HepG2 (cell line): Measurements from ENCODE around the gene ARG2. TPM values are rescaled to one million over a fixed set of nuclear protein-coding genes. Genes with fewer than 3 reads are reported as not detected.
A peak's percentile ranks its signal among the peaks of the same experiment; 100 is the strongest.

Experiments
- CENPT ChIP-seq: sonication (generic); formaldehyde crosslinking; IDR thresholded peaks from 2 replicates; pipeline ENCODE4 v1.8.0; 2022; ENCODE audit warnings: low read depth, mild to moderate bottlenecking, moderate library complexity, missing genetic modification reagents
- DNMT1 ChIP-seq: sonication (generic); formaldehyde crosslinking; IDR thresholded peaks from 2 replicates; pipeline ENCODE4 v1.5.1; 2020; ENCODE audit warnings: mild to moderate bottlenecking, missing genetic modification reagents
- GABPB1 ChIP-seq: IDR thresholded peaks from 2 replicates; pipeline ENCODE4 v1.6.1; 2016; ENCODE audit warnings: mild to moderate bottlenecking, missing genetic modification reagents, moderate library complexity, missing compliant biosample characterization
- GTF3A ChIP-seq: sonication (generic); formaldehyde crosslinking; conservative IDR thresholded peaks from 2 replicates; pipeline ENCODE4 v1.4.0; 2020; ENCODE audit warnings: mild to moderate bottlenecking, missing genetic modification reagents
- HDAC2 ChIP-seq: sonication (generic); formaldehyde crosslinking; IDR thresholded peaks from 2 replicates; pipeline ENCODE4 v1.4.0; 2020; ENCODE audit warnings: missing genetic modification reagents
- IRX3 ChIP-seq: sonication (generic); formaldehyde crosslinking; IDR thresholded peaks from 2 replicates; pipeline ENCODE4 v1.8.1; 2023; ENCODE audit warnings: mild to moderate bottlenecking, low read depth, missing genetic modification reagents, borderline replicate concordance
- MAF1 ChIP-seq: sonication (generic); formaldehyde crosslinking; IDR thresholded peaks from 2 replicates; pipeline ENCODE4 v1.5.0; 2020; ENCODE audit warnings: missing genetic modification reagents, borderline replicate concordance
- MXI1 ChIP-seq: IDR thresholded peaks from 3 replicates; pipeline ENCODE4 v1.6.1; 2012; ENCODE audit warnings: low read depth, low read length, inconsistent platforms, borderline replicate concordance
- NR2C2 ChIP-seq: sonication (generic); formaldehyde crosslinking; IDR thresholded peaks from 2 replicates; pipeline ENCODE4 v1.4.0; 2020; ENCODE audit warnings: missing genetic modification reagents, mild to moderate bottlenecking, moderate library complexity, borderline replicate concordance
- PPARG ChIP-seq: conservative IDR thresholded peaks from 2 replicates; pipeline ENCODE4 v1.6.1; 2016; ENCODE audit warnings: missing biosample characterization, missing genetic modification reagents
- PRPF4 ChIP-seq: fragments of 200-400 bp; formaldehyde crosslinking; IDR thresholded peaks from 2 replicates; pipeline ENCODE4 v1.6.1; 2016; ENCODE audit warnings: low read length, low read depth; ENCODE audit not compliant: poor library complexity, severe bottlenecking
- PTBP1 ChIP-seq: fragments of 200-400 bp; formaldehyde crosslinking; IDR thresholded peaks from 2 replicates; pipeline ENCODE4 v1.6.1; 2018; ENCODE audit warnings: low read length, low read depth; ENCODE audit not compliant: poor library complexity, severe bottlenecking
- RARA ChIP-seq: IDR thresholded peaks from 2 replicates; pipeline ENCODE4 v1.6.1; 2016; ENCODE audit warnings: missing genetic modification reagents, missing compliant biosample characterization
- SNAPC2 ChIP-seq: sonication (generic); formaldehyde crosslinking; IDR thresholded peaks from 2 replicates; pipeline ENCODE4 v1.8.1; 2022; ENCODE audit warnings: mild to moderate bottlenecking, missing genetic modification reagents
- ZNF121 ChIP-seq: sonication (generic); formaldehyde crosslinking; IDR thresholded peaks from 2 replicates; pipeline ENCODE4 v1.5.0; 2020; ENCODE audit warnings: mild to moderate bottlenecking, missing genetic modification reagents
- ZNF33A ChIP-seq: sonication (generic); formaldehyde crosslinking; IDR thresholded peaks from 2 replicates; pipeline ENCODE4 v1.5.1; 2020; ENCODE audit warnings: missing genetic modification reagents, mild to moderate bottlenecking, moderate library complexity, borderline replicate concordance
- ZNF33B ChIP-seq: sonication (generic); formaldehyde crosslinking; IDR thresholded peaks from 2 replicates; pipeline ENCODE4 v1.5.1; 2020; ENCODE audit warnings: mild to moderate bottlenecking, missing genetic modification reagents
- ZNF350 ChIP-seq: sonication (generic); formaldehyde crosslinking; IDR thresholded peaks from 2 replicates; pipeline ENCODE4 v1.4.0; 2020; ENCODE audit warnings: mild to moderate bottlenecking, low read depth, missing genetic modification reagents, borderline replicate concordance
- ZNF557 ChIP-seq: sonication (generic); formaldehyde crosslinking; IDR thresholded peaks from 2 replicates; pipeline ENCODE4 v1.4.0; 2020; ENCODE audit warnings: missing genetic modification reagents
- polyA plus RNA-seq, 8 experiments: library from polyadenylated mRNA; depleted of rRNA in 3 of 8; stranded (reverse) in 7 of 8; unstranded in 1 of 8; fragments of >200 nt; fragmentation: Illumina TruSeq in 4 of 8; extraction: Trizol in 4 of 8; gene quantifications; 2 replicates each; pipeline versions ENCODE4 v1.2.1 to v1.2.3, GENCODE V29; 2011 to 2016; ENCODE audit warnings: low read depth in 4 of 8, missing spikeins in 1 of 8, mixed read lengths in 1 of 8; ENCODE audit not compliant: insufficient read depth in 1 of 8
- total RNA-seq, 5 experiments: library from RNA; depleted of rRNA; stranded (reverse); fragments of >200 nt; fragmentation: Illumina TruSeq; extraction: Trizol; gene quantifications; 2 replicates each; pipeline ENCODE4 v1.2.3, GENCODE V29; 2016; ENCODE audit warnings: low read depth in 1 of 5
- TF ChIP-seq, protein P1 (sequence below): sonication (generic); formaldehyde crosslinking; conservative IDR thresholded peaks from 2 replicates; pipeline ENCODE4 v1.8.0; 2022; ENCODE audit warnings: mild to moderate bottlenecking, moderate library complexity, missing genetic modification reagents
- TF ChIP-seq, protein P2 (sequence below): sonication (generic); formaldehyde crosslinking; IDR thresholded peaks from 2 replicates; pipeline ENCODE4 v1.5.1; 2020; ENCODE audit warnings: missing genetic modification reagents, mild to moderate bottlenecking, borderline replicate concordance
- TF ChIP-seq, protein P3 (sequence below): fragments of 450-650 bp; IDR thresholded peaks from 2 replicates; pipeline ENCODE4 v1.6.1; 2017
- TF ChIP-seq, protein P4 (sequence below): sonication (generic); formaldehyde crosslinking; IDR thresholded peaks from 2 replicates; pipeline ENCODE4 v1.5.1; 2020; ENCODE audit warnings: mild to moderate bottlenecking, moderate library complexity, missing genetic modification reagents

The ARG2 gene
- total and polyA plus RNA-seq, 2 of the 13 experiments (the other 11 are each of a cell fraction or from before 2014, with no cell fraction given) = 37.5 to 73.6 TPM

DNA sequence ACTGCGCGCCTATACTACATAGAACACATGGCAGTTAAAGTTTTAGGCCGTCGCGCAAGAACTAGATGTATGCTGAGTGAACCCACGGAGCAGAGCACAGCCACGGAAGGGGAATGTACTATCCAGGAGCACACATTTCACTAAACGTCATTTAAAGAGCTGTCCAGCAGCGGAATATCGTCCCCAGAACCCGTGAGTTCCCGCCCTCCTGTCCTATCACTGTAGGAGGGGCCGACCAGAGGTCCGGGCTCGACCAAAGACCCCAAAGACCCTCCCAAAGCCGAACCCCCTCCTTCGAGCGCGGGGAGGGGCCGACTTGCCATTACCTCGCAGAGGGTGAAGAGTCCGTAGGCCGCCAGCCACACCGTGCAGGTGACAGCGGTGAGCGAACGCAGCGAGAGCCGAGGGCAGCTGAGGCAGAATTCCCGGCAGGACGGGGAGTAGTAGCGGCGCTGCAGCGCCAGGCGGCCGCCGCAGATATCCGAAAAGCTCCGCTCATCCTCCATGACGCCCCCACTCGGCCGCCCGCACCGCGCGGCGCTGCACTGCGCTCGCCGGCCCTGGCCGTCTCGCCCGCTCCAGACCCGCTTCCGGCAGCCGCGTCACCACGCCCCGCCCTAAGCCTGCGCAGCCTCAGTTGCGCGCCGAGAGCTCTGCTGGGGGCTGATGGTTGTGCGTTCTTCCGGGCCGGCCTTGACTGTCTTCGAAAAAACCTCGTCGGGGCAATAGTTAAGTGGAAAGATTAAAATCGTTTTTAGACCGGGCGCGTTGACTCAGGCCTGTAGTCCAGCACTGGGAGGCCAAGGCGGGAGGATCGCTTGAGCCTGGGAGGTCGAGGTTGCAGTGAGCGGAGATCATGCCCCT lies 19.8 kb upstream of the ARG2 start, which contains the start of gene PIGH (continued):
- TF ChIP-seq, protein P1, sequence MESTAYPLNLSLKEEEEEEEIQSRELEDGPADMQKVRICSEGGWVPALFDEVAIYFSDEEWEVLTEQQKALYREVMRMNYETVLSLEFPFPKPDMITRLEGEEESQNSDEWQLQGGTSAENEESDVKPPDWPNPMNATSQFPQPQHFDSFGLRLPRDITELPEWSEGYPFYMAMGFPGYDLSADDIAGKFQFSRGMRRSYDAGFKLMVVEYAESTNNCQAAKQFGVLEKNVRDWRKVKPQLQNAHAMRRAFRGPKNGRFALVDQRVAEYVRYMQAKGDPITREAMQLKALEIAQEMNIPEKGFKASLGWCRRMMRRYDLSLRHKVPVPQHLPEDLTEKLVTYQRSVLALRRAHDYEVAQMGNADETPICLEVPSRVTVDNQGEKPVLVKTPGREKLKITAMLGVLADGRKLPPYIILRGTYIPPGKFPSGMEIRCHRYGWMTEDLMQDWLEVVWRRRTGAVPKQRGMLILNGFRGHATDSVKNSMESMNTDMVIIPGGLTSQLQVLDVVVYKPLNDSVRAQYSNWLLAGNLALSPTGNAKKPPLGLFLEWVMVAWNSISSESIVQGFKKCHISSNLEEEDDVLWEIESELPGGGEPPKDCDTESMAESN (CRISPR knock-in tag) = peak; percentile 83
- peak; percentile 55; the same call in 1 of the 3 replicates for TF ChIP-seq MXI1
- TF ChIP-seq PRPF4 = no peak
- TF ChIP-seq ZNF33A (CRISPR knock-in tag) = no peak
- TF ChIP-seq NR2C2 = no peak
- TF ChIP-seq ZNF350 (CRISPR knock-in tag) = no peak; the same call in 1 of the 2 replicates
- TF ChIP-seq GTF3A = no peak
- no peak for TF ChIP-seq PPARG (CRISPR knock-in tag)
- TF ChIP-seq ZNF557 (CRISPR knock-in tag) = no peak
- TF ChIP-seq DNMT1 (CRISPR knock-in tag) = no peak
- TF ChIP-seq, protein P2, sequence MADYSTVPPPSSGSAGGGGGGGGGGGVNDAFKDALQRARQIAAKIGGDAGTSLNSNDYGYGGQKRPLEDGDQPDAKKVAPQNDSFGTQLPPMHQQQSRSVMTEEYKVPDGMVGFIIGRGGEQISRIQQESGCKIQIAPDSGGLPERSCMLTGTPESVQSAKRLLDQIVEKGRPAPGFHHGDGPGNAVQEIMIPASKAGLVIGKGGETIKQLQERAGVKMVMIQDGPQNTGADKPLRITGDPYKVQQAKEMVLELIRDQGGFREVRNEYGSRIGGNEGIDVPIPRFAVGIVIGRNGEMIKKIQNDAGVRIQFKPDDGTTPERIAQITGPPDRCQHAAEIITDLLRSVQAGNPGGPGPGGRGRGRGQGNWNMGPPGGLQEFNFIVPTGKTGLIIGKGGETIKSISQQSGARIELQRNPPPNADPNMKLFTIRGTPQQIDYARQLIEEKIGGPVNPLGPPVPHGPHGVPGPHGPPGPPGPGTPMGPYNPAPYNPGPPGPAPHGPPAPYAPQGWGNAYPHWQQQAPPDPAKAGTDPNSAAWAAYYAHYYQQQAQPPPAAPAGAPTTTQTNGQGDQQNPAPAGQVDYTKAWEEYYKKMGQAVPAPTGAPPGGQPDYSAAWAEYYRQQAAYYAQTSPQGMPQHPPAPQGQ (CRISPR knock-in tag) = no peak
- peak; percentile 70; the same call in 1 of the 2 replicates for TF ChIP-seq SNAPC2 (CRISPR knock-in tag)
- TF ChIP-seq ZNF33B (CRISPR knock-in tag) = no peak
- TF ChIP-seq MAF1 (CRISPR knock-in tag) = no peak
- 0 out of 2 replicates have a peak, but pooled peaks have one; percentile 62 for TF ChIP-seq ZNF121 (CRISPR knock-in tag)
- peak; percentile 34; the same call in 1 of the 2 replicates for TF ChIP-seq HDAC2 (CRISPR knock-in tag)
- TF ChIP-seq PTBP1 = no peak
- TF ChIP-seq CENPT (CRISPR knock-in tag) = no peak
- TF ChIP-seq IRX3 = peak; percentile 77; the same call in 1 of the 2 replicates
- peak; percentile 94 for TF ChIP-seq GABPB1 (CRISPR knock-in tag)
- TF ChIP-seq RARA (CRISPR knock-in tag) = no peak; the same call in 1 of the 2 replicates
- TF ChIP-seq, protein P3, sequence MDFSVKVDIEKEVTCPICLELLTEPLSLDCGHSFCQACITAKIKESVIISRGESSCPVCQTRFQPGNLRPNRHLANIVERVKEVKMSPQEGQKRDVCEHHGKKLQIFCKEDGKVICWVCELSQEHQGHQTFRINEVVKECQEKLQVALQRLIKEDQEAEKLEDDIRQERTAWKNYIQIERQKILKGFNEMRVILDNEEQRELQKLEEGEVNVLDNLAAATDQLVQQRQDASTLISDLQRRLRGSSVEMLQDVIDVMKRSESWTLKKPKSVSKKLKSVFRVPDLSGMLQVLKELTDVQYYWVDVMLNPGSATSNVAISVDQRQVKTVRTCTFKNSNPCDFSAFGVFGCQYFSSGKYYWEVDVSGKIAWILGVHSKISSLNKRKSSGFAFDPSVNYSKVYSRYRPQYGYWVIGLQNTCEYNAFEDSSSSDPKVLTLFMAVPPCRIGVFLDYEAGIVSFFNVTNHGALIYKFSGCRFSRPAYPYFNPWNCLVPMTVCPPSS = no peak
- TF ChIP-seq, protein P4, sequence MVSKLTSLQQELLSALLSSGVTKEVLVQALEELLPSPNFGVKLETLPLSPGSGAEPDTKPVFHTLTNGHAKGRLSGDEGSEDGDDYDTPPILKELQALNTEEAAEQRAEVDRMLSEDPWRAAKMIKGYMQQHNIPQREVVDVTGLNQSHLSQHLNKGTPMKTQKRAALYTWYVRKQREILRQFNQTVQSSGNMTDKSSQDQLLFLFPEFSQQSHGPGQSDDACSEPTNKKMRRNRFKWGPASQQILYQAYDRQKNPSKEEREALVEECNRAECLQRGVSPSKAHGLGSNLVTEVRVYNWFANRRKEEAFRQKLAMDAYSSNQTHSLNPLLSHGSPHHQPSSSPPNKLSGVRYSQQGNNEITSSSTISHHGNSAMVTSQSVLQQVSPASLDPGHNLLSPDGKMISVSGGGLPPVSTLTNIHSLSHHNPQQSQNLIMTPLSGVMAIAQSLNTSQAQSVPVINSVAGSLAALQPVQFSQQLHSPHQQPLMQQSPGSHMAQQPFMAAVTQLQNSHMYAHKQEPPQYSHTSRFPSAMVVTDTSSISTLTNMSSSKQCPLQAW (CRISPR knock-in tag) = peak; percentile 30; the same call in 1 of the 2 replicates
